MCF 10A (cell line): ENCODE measurements around the gene OPTC. TPM values are rescaled to one million over a fixed set of nuclear protein-coding genes. Genes with fewer than 3 reads are reported as not detected.

Experiments
- BruUV-seq: library from RNA; stranded (reverse); fragments of 400-500 nt; replicated peaks from 2 replicates; lab custom pipeline; 2021; lab: Mats Ljungman, UMichigan
- CTCF ChIA-PET: fragments of 300-600 bp; sonication (Branson Sonifier 250); formaldehyde crosslinking; extraction: SDS; loops from one replicate; lab custom pipeline; 2021; ENCODE audit warnings: antibody characterized with exemption, inconsistent platforms; lab: Yijun Ruan, JAX
- POLR2A ChIA-PET: fragments of 300-600, 350-650 bp; sonication (Branson Sonifier 250); formaldehyde crosslinking; extraction: SDS; loops from one replicate; lab custom pipeline; 2020; ENCODE audit warnings: antibody characterized with exemption, inconsistent platforms; lab: Yijun Ruan, JAX
- DNase-seq: peaks from one replicate; pipeline ENCODE4 v3.0.0-alpha.2; 2018; ENCODE audit not compliant: unreplicated experiment
- H3K27ac Mint-ChIP-seq: one replicate; pipeline ENCODE4 v1.8.0; 2022; ENCODE audit warnings: mild to moderate bottlenecking, low read depth, mixed read lengths; ENCODE audit not compliant: unreplicated experiment
- H3K27me3 Mint-ChIP-seq: one replicate; pipeline ENCODE4 v1.8.0; 2022; ENCODE audit warnings: mixed read lengths; ENCODE audit not compliant: insufficient read depth, unreplicated experiment
- H3K36me3 Mint-ChIP-seq: one replicate; pipeline ENCODE4 v1.8.0; 2022; ENCODE audit warnings: mild to moderate bottlenecking, moderate library complexity, mixed read lengths; ENCODE audit not compliant: insufficient read depth, unreplicated experiment
- H3K4me1 Mint-ChIP-seq: one replicate; pipeline ENCODE4 v1.8.0; 2022; ENCODE audit warnings: mixed read lengths; ENCODE audit not compliant: insufficient read depth, unreplicated experiment
- H3K4me3 Mint-ChIP-seq: one replicate; pipeline ENCODE4 v1.8.0; 2022; ENCODE audit warnings: mild to moderate bottlenecking, moderate library complexity, mixed read lengths; ENCODE audit not compliant: unreplicated experiment
- H3K9me3 Mint-ChIP-seq: one replicate; pipeline ENCODE4 v1.8.0; 2022; ENCODE audit warnings: mixed read lengths; ENCODE audit not compliant: unreplicated experiment
- intact Hi-C: fragments of 100-400 bp; cut with micrococcal nuclease; formaldehyde crosslinking; loops from 2 replicates; pipeline ENCODE4 v1.14.1; 2022
- total RNA-seq: library from RNA; stranded (reverse); gene quantifications from 2 replicates; pipeline ENCODE4 v1.2.3, GENCODE V29; 2022
- TF ChIP-seq, protein P1 (sequence below): fragments of 200-600 bp; IDR thresholded peaks from one replicate; pipeline ENCODE4 v1.8.0; 2022; ENCODE audit warnings: antibody characterized with exemption, mild to moderate bottlenecking; ENCODE audit not compliant: unreplicated experiment

OPTC gene
- total RNA-seq, 1 experiment from 2014 or later: not detected

DNA sequence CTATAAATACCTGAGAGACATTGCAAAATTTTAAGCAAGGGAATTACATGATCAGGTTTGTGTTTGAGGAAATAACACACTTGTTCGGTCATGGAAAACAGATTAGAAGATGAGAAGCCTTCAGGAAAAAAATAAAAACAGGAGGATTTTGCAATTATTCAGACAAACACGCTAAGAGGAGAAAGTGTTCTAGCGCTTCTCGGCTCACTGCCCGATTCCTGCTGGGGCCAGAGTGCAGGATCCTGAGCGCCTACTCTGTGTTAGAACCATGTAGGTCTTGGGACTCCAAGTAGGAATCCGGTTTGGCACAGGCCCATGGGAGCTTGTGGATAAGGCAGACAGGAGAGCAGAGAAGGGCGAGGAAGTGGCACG lies 26.4 kb upstream of the OPTC start:
- H3K27me3 Mint-ChIP-seq: peaks cover 7% of the 10 kb centered on the region
- no peak overlapping the region for H3K4me3 Mint-ChIP-seq
- TF ChIP-seq, protein P1, sequence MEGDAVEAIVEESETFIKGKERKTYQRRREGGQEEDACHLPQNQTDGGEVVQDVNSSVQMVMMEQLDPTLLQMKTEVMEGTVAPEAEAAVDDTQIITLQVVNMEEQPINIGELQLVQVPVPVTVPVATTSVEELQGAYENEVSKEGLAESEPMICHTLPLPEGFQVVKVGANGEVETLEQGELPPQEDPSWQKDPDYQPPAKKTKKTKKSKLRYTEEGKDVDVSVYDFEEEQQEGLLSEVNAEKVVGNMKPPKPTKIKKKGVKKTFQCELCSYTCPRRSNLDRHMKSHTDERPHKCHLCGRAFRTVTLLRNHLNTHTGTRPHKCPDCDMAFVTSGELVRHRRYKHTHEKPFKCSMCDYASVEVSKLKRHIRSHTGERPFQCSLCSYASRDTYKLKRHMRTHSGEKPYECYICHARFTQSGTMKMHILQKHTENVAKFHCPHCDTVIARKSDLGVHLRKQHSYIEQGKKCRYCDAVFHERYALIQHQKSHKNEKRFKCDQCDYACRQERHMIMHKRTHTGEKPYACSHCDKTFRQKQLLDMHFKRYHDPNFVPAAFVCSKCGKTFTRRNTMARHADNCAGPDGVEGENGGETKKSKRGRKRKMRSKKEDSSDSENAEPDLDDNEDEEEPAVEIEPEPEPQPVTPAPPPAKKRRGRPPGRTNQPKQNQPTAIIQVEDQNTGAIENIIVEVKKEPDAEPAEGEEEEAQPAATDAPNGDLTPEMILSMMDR: no peak
- H3K27ac Mint-ChIP-seq: no peak overlapping the region
- POLR2A ChIA-PET: interaction anchor here (0.5 to 1.1 kb wide), 2 partner anchors 10 to 55 kb away, joined by 3 to 5 read pairs; no protein-coding TSS in a partner anchor
- CTCF ChIA-PET: interaction anchor here (0.8 to 38.6 kb wide), 5 partner anchors 13 to 200 kb away, joined by 3 to 981 read pairs (median 8); no protein-coding TSS in a partner anchor
- no peaks in the 10 kb centered on the region for H3K9me3 Mint-ChIP-seq
- no TSS peak for BruUV-seq
- no peak for DNase-seq
- H3K4me1 Mint-ChIP-seq: peaks cover 19% of the 10 kb centered on the region
- intact Hi-C loops: no loop called here
- no peaks in the 10 kb centered on the region for H3K36me3 Mint-ChIP-seq

DNA sequence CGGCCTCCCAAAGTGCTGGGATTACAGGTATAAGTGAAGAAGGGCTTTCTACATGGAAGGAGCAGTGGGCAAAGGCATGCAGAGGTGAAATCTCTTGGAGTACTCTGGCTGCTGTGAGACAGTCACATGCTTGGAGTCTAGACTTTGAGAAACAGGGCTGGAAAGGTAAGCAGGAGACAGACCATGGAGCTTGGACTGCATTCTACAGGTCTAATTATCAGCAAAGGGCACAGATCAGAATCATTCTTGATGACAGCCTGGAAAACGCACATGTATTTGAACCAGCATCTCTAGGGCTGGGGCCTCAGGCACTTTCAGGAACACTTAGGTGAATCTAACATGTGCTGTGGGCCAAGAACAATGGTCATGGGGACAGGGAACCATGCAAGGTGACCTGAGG lies 25.6 kb upstream of the OPTC start:
- Mint-ChIP-seq H3K36me3 (no peaks in the 10 kb centered on the region), H3K4me3 (no peak overlapping the region), H3K27me3 (peaks cover 15% of the 10 kb centered on the region), H3K9me3 (no peaks in the 10 kb centered on the region), H3K4me1 (peaks cover 11% of the 10 kb centered on the region), H3K27ac (no peak overlapping the region)
- ChIA-PET CTCF (interaction anchor here (0.6 to 38.6 kb wide), 5 partner anchors 15 to 201 kb away, joined by 3 to 981 read pairs (median 8); no protein-coding TSS in a partner anchor), POLR2A (interaction anchor here (0.6 kb wide), 1 partner anchor 141 kb away, joined by 3 read pairs; no protein-coding TSS in a partner anchor)
- intact Hi-C loops: no loop called here
- BruUV-seq: no TSS peak
- TF ChIP-seq, protein P1: no peak
- no peak for DNase-seq

DNA sequence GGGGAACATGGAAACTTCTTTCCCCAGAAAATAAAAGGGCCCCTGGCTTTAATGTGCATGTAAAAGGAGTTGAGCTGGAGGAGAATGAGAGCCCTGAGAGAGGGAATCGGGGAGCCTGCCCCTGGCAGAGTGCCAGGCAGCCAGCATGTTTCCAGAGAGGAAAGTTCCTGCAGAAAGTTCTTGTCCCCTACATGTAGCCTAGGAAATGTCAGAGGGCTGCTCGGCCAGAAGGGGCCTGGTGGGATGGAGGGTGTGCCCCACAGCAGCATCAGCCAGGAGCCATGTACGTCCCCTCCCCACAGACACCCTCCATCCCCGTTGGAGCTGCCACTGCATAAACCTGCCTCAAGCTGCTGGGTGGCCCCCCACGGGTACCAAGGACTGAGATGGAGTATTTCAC lies 23.7 kb upstream of the OPTC start:
- intact Hi-C loops: no loop called here
- no TSS peak for BruUV-seq
- H3K27ac Mint-ChIP-seq: no peak overlapping the region
- no peaks in the 10 kb centered on the region for H3K4me1 Mint-ChIP-seq
- no peaks in the 10 kb centered on the region for H3K9me3 Mint-ChIP-seq
- DNase-seq: no peak
- H3K36me3 Mint-ChIP-seq: no peaks in the 10 kb centered on the region
- peaks cover 30% of the 10 kb centered on the region for H3K27me3 Mint-ChIP-seq
- H3K4me3 Mint-ChIP-seq: no peak overlapping the region
- CTCF ChIA-PET: interaction anchor here (0.9 to 38.6 kb wide), 6 partner anchors 14 to 143 kb away, joined by 4 to 981 read pairs (median 13); no protein-coding TSS in a partner anchor
- POLR2A ChIA-PET: interaction anchor here (1.0 kb wide), 1 partner anchor 344 kb away, joined by 4 read pairs; no protein-coding TSS in a partner anchor
- TF ChIP-seq, protein P1: no peak

DNA sequence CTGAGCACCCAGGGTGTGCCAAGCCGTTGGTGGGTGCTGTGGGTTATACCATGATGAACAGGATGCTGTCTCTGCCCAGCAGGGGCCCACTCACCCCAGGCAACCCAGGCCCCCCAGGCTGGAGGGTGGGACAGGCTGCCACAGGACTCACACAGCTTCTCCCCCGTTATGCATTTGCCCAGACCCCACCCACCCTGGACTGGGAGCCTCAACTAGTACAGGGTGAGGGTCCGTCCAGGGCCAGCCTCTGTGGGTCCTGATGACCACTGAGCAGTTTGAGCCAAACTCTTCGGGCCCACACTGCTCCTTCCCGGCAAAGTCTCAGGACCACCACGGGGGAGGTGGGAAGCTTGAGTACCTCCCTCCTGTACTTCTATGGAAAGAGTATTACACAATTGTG lies 22.1 kb upstream of the OPTC start:
- H3K4me1 Mint-ChIP-seq: peaks cover 5% of the 10 kb centered on the region
- H3K9me3 Mint-ChIP-seq: no peaks in the 10 kb centered on the region
- no peak overlapping the region for H3K27ac Mint-ChIP-seq
- no peak overlapping the region for H3K4me3 Mint-ChIP-seq
- no TSS peak for BruUV-seq
- intact Hi-C loops: no loop called here
- H3K36me3 Mint-ChIP-seq: no peaks in the 10 kb centered on the region
- POLR2A ChIA-PET: no interaction called here
- DNase-seq: no peak
- peaks cover 46% of the 10 kb centered on the region for H3K27me3 Mint-ChIP-seq
- TF ChIP-seq, protein P1: no peak
- CTCF ChIA-PET: interaction anchor here (0.6 to 38.6 kb wide), 5 partner anchors 12 to 255 kb away, joined by 3 to 981 read pairs (median 12); no protein-coding TSS in a partner anchor
